NOMO-1 (cell line): ENCODE data around the gene SH3RF2.

Experiments used
- DNase-seq, 2 experiments: peaks; one replicate each; lab custom pipeline; 2025; ENCODE audit not compliant: unreplicated experiment in 2 of 2; lab: John Stamatoyannopoulos, UW

Gene SH3RF2

GRCh38 chr5:145920542-145921210 is 15.7 kb upstream of the SH3RF2 start:
- no peak for DNase-seq

GRCh38 chr5:145921211-145921610 is 15.2 kb upstream of the SH3RF2 start:
- DNase-seq = no peak

GRCh38 chr5:145922059-145922458 is 14.3 kb upstream of the SH3RF2 start:
- no peak for DNase-seq

GRCh38 chr5:145923405-145923804 is 13.0 kb upstream of the SH3RF2 start:
- DNase-seq = no peak

- DNase-seq = no peak
These were observed 11.5 kb upstream of the SH3RF2 start for GRCh38 chr5:145924849-145925248.

- no peak for DNase-seq
These were observed 11.0 kb upstream of the SH3RF2 start for GRCh38 chr5:145925353-145925752.

- DNase-seq = peak; percentile 7 to 46
These were observed 10.6 kb upstream of the SH3RF2 start for GRCh38 chr5:145925803-145926202.

GRCh38 chr5:145931718-145932117 is 4.7 kb upstream of the SH3RF2 start:
- no peak for DNase-seq

- no peak for DNase-seq
These were observed 2.1 kb upstream of the SH3RF2 start for GRCh38 chr5:145934276-145934675.

GRCh38 chr5:145937432-145938250 is 1.3 kb downstream of the SH3RF2 start:
- no peak for DNase-seq

GRCh38 chr5:145938776-145939539 is 2.6 kb downstream of the SH3RF2 start:
- DNase-seq = no peak

- DNase-seq = no peak
These were observed 3.2 kb downstream of the SH3RF2 start for GRCh38 chr5:145939540-145940065.

- DNase-seq = no peak
These were observed 4.7 kb downstream of the SH3RF2 start for GRCh38 chr5:145941096-145941447.

GRCh38 chr5:145941448-145942130 is 5.2 kb downstream of the SH3RF2 start:
- DNase-seq = peak; percentile 28 to 69

- DNase-seq = no peak
These were observed 5.8 kb downstream of the SH3RF2 start for GRCh38 chr5:145942201-145942600.

- no peak for DNase-seq
These were observed 6.4 kb downstream of the SH3RF2 start for GRCh38 chr5:145942749-145943148.

- DNase-seq = peak; percentile 38 to 67
These were observed 7.3 kb downstream of the SH3RF2 start for GRCh38 chr5:145943674-145944121.

GRCh38 chr5:145944328-145944727 is 8.0 kb downstream of the SH3RF2 start:
- no peak for DNase-seq

- no peak for DNase-seq
These were observed 9.3 kb downstream of the SH3RF2 start for GRCh38 chr5:145945620-145946111.

GRCh38 chr5:145946112-145946861 is 9.9 kb downstream of the SH3RF2 start:
- DNase-seq = peak; percentile 74 to 97
